Ascending aorta (tissue), 2 donors: ENCODE measurements around the gene ATF7IP2. TPM values are rescaled to one million over a fixed set of nuclear protein-coding genes. Genes with fewer than 3 reads are reported as not detected.
A peak's percentile ranks its signal among the peaks of the same experiment; 100 is the strongest.

Experiments
- DNase-seq, 2 donors: peaks; one replicate each; pipeline ENCODE4 v3.0.0-alpha.2; 2019; ENCODE audit warnings: low spot score in 2 of 2
- H3K27ac ChIP-seq, 2 donors: fragments of 200-600 bp; sonication (generic); one replicate each; pipeline ENCODE4 v1.5.1; 2016 to 2017; ENCODE audit warnings: mild to moderate bottlenecking in 1 of 2
- H3K27me3 ChIP-seq: fragments of 200-600 bp; sonication (generic); one replicate; pipeline ENCODE4 v1.5.1; 2017
- H3K36me3 ChIP-seq, 2 donors: fragments of 200-600 bp; sonication (generic); one replicate each; pipeline ENCODE4 v1.5.1; 2016
- H3K4me1 ChIP-seq, 2 donors: fragments of 200-600 bp; sonication (generic); one replicate each; pipeline ENCODE4 v1.5.1; 2016 to 2017; ENCODE audit warnings: mild to moderate bottlenecking in 1 of 2
- H3K4me3 ChIP-seq, 2 donors: fragments of 200-600 bp; sonication (generic); one replicate each; pipeline ENCODE4 v1.5.1; 2016 to 2017; ENCODE audit warnings: mild to moderate bottlenecking in 1 of 2
- H3K9me3 ChIP-seq, 2 donors: fragments of 200-600 bp; sonication (generic); one replicate each; pipeline ENCODE4 v1.5.1; 2016
- CTCF ChIP-seq, 3 experiments: fragments of 200-600 bp in 2 of 3; fragments of 450-650 bp in 1 of 3; sonication (generic) in 2 of 3; IDR thresholded peaks; one replicate each; pipeline ENCODE4 v1.5.1; 2016 to 2019; ENCODE audit warnings: antibody characterized with exemption in 3 of 3, mild to moderate bottlenecking in 1 of 3, moderate library complexity in 1 of 3
- intact Hi-C: fragments of 100-400 bp; cut with DNase I; formaldehyde crosslinking; loops from one replicate; pipeline ENCODE4 v1.15.1; 2023
- total RNA-seq: library from RNA; depleted of rRNA; stranded (reverse); fragments of >200 nt; gene quantifications from one replicate; pipeline ENCODE4 v1.1.0, GENCODE V29; 2016

Gene ATF7IP2
- total RNA-seq, 1 donor from 2014 or later, result not detected

- Histone ChIP-seq H3K4me1 (peaks cover 5% of the 10 kb centered on the region in 2 donors), H3K4me3 (peak overlapping the region; percentile 71 to 78), H3K9me3 (no peaks in the 10 kb centered on the region), H3K27me3 (no peaks in the 10 kb centered on the region), H3K36me3 (peaks cover 0 to 3% of the 10 kb centered on the region in 2 donors), H3K27ac (no peak overlapping the region)
- no peak for TF ChIP-seq CTCF (IDR thresholded peaks at IDR 0.05)
- DNase-seq, result no peak
- intact Hi-C loops, result no loop called here
Measured at GRCh38 chr16:10387188-10387617, 1.3 kb downstream of the ATF7IP2 start.

GRCh38 chr16:10388988-10389387 is 3.1 kb downstream of the ATF7IP2 start:
- DNase-seq, result no peak
- TF ChIP-seq CTCF (IDR thresholded peaks at IDR 0.05), result no peak
- intact Hi-C loops, result no loop called here

GRCh38 chr16:10390330-10390729 is 4.5 kb downstream of the ATF7IP2 start:
- intact Hi-C loops, result no loop called here
- no peaks in the 10 kb centered on the region for H3K27me3 ChIP-seq
- TF ChIP-seq CTCF (IDR thresholded peaks at IDR 0.05), result no peak

More at GRCh38 chr16:10388988-10389387, 3.1 kb downstream of the ATF7IP2 start:
- Histone ChIP-seq H3K36me3 (peaks cover 0 to 3% of the 10 kb centered on the region in 2 donors), H3K27ac (no peak overlapping the region), H3K4me3 (no peak overlapping the region), H3K4me1 (peaks cover 5% of the 10 kb centered on the region in 2 donors), H3K9me3 (no peaks in the 10 kb centered on the region), H3K27me3 (no peaks in the 10 kb centered on the region)

GRCh38 chr16:10390867-10391266 is 5.0 kb downstream of the ATF7IP2 start:
- intact Hi-C loops, result no loop called here

More at GRCh38 chr16:10390330-10390729, 4.5 kb downstream of the ATF7IP2 start:
- H3K4me3 ChIP-seq, result no peak overlapping the region
- no peaks in the 10 kb centered on the region for H3K9me3 ChIP-seq
- no peak overlapping the region for H3K27ac ChIP-seq
- peaks cover 0 to 3% of the 10 kb centered on the region in 2 donors for H3K36me3 ChIP-seq
- DNase-seq, result no peak
- H3K4me1 ChIP-seq, result peaks cover 5% of the 10 kb centered on the region in 2 donors

GRCh38 chr16:10391339-10391738 is 5.5 kb downstream of the ATF7IP2 start:
- Histone ChIP-seq H3K36me3 (peaks cover 0 to 3% of the 10 kb centered on the region in 2 donors), H3K27me3 (no peaks in the 10 kb centered on the region), H3K9me3 (peaks cover 0 to under 1% of the 10 kb centered on the region in 2 donors), H3K4me1 (peaks cover 5% of the 10 kb centered on the region in 2 donors), H3K27ac (no peak overlapping the region), H3K4me3 (no peak overlapping the region)
- intact Hi-C loops, result no loop called here
- DNase-seq, result no peak
- no peak for TF ChIP-seq CTCF (IDR thresholded peaks at IDR 0.05)

More at GRCh38 chr16:10390867-10391266, 5.0 kb downstream of the ATF7IP2 start:
- no peak overlapping the region for H3K27ac ChIP-seq
- H3K27me3 ChIP-seq, result no peaks in the 10 kb centered on the region
- H3K9me3 ChIP-seq, result no peaks in the 10 kb centered on the region
- no peak overlapping the region for H3K4me3 ChIP-seq
- H3K4me1 ChIP-seq, result peaks cover 5% of the 10 kb centered on the region in 2 donors
- peaks cover 0 to 3% of the 10 kb centered on the region in 2 donors for H3K36me3 ChIP-seq
- no peak for TF ChIP-seq CTCF (IDR thresholded peaks at IDR 0.05)
- no peak for DNase-seq

GRCh38 chr16:10402975-10403374 is 17.1 kb downstream of the ATF7IP2 start:
- Histone ChIP-seq H3K9me3 (peaks cover 1 to 78% of the 10 kb centered on the region in 2 donors), H3K4me3 (no peak overlapping the region), H3K27ac (no peak overlapping the region), H3K27me3 (no peaks in the 10 kb centered on the region), H3K36me3 (peaks cover 0 to 4% of the 10 kb centered on the region in 2 donors), H3K4me1 (no peaks in the 10 kb centered on the region)
- TF ChIP-seq CTCF (IDR thresholded peaks at IDR 0.05), result no peak
- no peak for DNase-seq
- intact Hi-C loops, result no loop called here
